ENCODE data around the gene GINS3.

GRCh38 chr16:58343562-58343961 is 48.7 kb upstream of the GINS3 start:
- TF ChIP-seq, protein P1, sequence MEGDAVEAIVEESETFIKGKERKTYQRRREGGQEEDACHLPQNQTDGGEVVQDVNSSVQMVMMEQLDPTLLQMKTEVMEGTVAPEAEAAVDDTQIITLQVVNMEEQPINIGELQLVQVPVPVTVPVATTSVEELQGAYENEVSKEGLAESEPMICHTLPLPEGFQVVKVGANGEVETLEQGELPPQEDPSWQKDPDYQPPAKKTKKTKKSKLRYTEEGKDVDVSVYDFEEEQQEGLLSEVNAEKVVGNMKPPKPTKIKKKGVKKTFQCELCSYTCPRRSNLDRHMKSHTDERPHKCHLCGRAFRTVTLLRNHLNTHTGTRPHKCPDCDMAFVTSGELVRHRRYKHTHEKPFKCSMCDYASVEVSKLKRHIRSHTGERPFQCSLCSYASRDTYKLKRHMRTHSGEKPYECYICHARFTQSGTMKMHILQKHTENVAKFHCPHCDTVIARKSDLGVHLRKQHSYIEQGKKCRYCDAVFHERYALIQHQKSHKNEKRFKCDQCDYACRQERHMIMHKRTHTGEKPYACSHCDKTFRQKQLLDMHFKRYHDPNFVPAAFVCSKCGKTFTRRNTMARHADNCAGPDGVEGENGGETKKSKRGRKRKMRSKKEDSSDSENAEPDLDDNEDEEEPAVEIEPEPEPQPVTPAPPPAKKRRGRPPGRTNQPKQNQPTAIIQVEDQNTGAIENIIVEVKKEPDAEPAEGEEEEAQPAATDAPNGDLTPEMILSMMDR (IDR thresholded peaks at IDR 0.05) = no peak
- no peak for TF ChIP-seq POLR2AphosphoS5 (IDR thresholded peaks at IDR 0.05; ENCODE audit: low read depth, low read length)
- TF ChIP-seq REST (IDR thresholded peaks at IDR 0.05; ENCODE audit: insufficient read depth in 1 of 2, low read depth in 2 of 2, low read length in 1 of 2) = no peak
